K562 (cell line): ENCODE data around the gene E2F1. TPM values are rescaled to one million over a fixed set of nuclear protein-coding genes. Genes with fewer than 3 reads are reported as not detected.

Experiments
- ATAC-seq: fragments of 200-7000 bp; cut with Tn5 transposase; 3 replicates; pipeline ENCODE4 v1.9.1; 2020; ENCODE audit warnings: moderate library complexity
- BruUV-seq: library from RNA; stranded (reverse); fragments of 400-500 nt; replicated peaks from 2 replicates; lab custom pipeline; 2021; lab: Mats Ljungman, UMichigan
- CTCF ChIA-PET: fragments of 300-600 bp; formaldehyde crosslinking; extraction: SDS; loops from one replicate; lab custom pipeline; 2021; ENCODE audit warnings: low intra/inter-chr PET ratio; lab: Yijun Ruan, JAX
- POLR2A ChIA-PET: fragments of 300-600, 350-650 bp; sonication (Branson Sonifier 250); formaldehyde crosslinking; extraction: SDS; loops from one replicate; lab custom pipeline; 2021; ENCODE audit warnings: antibody characterized with exemption, inconsistent platforms; lab: Yijun Ruan, JAX
- DNase-seq, 4 experiments: peaks; one replicate each; pipeline versions ENCODE4 v3.0.0 to v3.0.0-alpha.2; 2011 to 2018; ENCODE audit warnings: low spot score in 3 of 4, mixed read lengths in 3 of 4; ENCODE audit errors: extremely low read depth in 1 of 4
- FAIRE-seq: peaks from 2 replicates; lab custom pipeline; 2011; peaks lifted over from hg19 to GRCh38; lab: Jason Lieb, UNC
- H2AFZ ChIP-seq: 2 replicates; pipeline ENCODE4 v1.6.0; 2011; ENCODE audit warnings: low read depth, low read length, control low read depth, inconsistent platforms
- H3K27ac ChIP-seq: fragments of 200-600 bp; 3 replicates; pipeline ENCODE4 v1.8.0; 2011; ENCODE audit warnings: low read depth, mild to moderate bottlenecking, control low read depth, inconsistent platforms, low read length, moderate library complexity, mixed read lengths; ENCODE audit errors: extremely low read depth
- H3K27me3 ChIP-seq, 2 experiments: fragments of 300-600 bp in 1 of 2; 2 replicates in 1 of 2; 3 replicates in 1 of 2; pipeline versions ENCODE4 v1.6.0 to v1.8.0; 2011; ENCODE audit warnings: inconsistent platforms in 2 of 2, low read length in 2 of 2, mild to moderate bottlenecking in 1 of 2, mixed read lengths in 1 of 2, moderate library complexity in 1 of 2; ENCODE audit not compliant: control insufficient read depth in 2 of 2, insufficient read depth in 2 of 2
- H3K36me3 ChIP-seq: fragments of 300-600 bp; 3 replicates; pipeline ENCODE4 v1.8.0; 2011; ENCODE audit warnings: mild to moderate bottlenecking, low read length, inconsistent platforms; ENCODE audit not compliant: control insufficient read depth, insufficient read depth
- H3K4me1 ChIP-seq, 2 experiments: fragments of 200-600 bp in 1 of 2; replicated peaks in 1 of 2; 2 replicates in 1 of 2; 3 replicates in 1 of 2; pipeline versions ENCODE4 v1.5.1 to v1.8.0; 2011; ENCODE audit warnings: inconsistent platforms in 2 of 2, low read length in 2 of 2, mild to moderate bottlenecking in 1 of 2, mixed read lengths in 1 of 2, moderate library complexity in 1 of 2; ENCODE audit not compliant: control insufficient read depth in 2 of 2, insufficient read depth in 2 of 2
- H3K4me2 ChIP-seq: 2 replicates; pipeline ENCODE4 v1.6.1; 2011; ENCODE audit warnings: low read length, control low read depth, inconsistent platforms, mixed read lengths; ENCODE audit not compliant: insufficient read depth
- H3K4me3 ChIP-seq: fragments of 200-600 bp; sonication (generic), shearing (Covaris generic); 2 replicates; pipeline ENCODE4 v1.5.1; 2016; ENCODE audit warnings: control low read depth, inconsistent platforms
- H3K79me2 ChIP-seq: fragments of 200-600 bp; 3 replicates; pipeline ENCODE4 v1.8.0; 2011; ENCODE audit warnings: low read length, inconsistent platforms; ENCODE audit not compliant: control insufficient read depth, insufficient read depth
- H3K9ac ChIP-seq, 2 experiments: 2 replicates each; pipeline versions ENCODE4 v1.6.0 to v1.6.1; 2011; ENCODE audit warnings: low read depth in 2 of 2, low read length in 2 of 2, control low read depth in 1 of 2, inconsistent platforms in 1 of 2, mild to moderate bottlenecking in 1 of 2, mixed read lengths in 1 of 2; ENCODE audit not compliant: insufficient read depth in 1 of 2
- H3K9me1 ChIP-seq: one replicate; pipeline ENCODE4 v1.6.0; 2011; ENCODE audit warnings: inconsistent platforms, mild to moderate bottlenecking, low read length, moderate library complexity; ENCODE audit not compliant: control insufficient read depth, insufficient read depth
- H3K9me3 ChIP-seq: replicated peaks from 2 replicates; pipeline ENCODE4 v1.5.1; 2011; ENCODE audit warnings: low read depth, low read length, inconsistent platforms; ENCODE audit not compliant: control insufficient read depth, insufficient read depth
- H4K20me1 ChIP-seq: replicated peaks from 2 replicates; pipeline ENCODE4 v1.6.1; 2011; ENCODE audit warnings: low read length, inconsistent platforms, mixed read lengths; ENCODE audit not compliant: control insufficient read depth, insufficient read depth
- ATF7 ChIP-seq: fragments of 450-650 bp; IDR thresholded peaks from 2 replicates; pipeline ENCODE4 v1.7.1; 2014; ENCODE audit warnings: mild to moderate bottlenecking, moderate library complexity
- ESRRA ChIP-seq: fragments of 450-650 bp; IDR thresholded peaks from 2 replicates; pipeline ENCODE4 v1.6.1; 2014; ENCODE audit warnings: low read depth, mild to moderate bottlenecking, moderate library complexity, borderline replicate concordance
- ETV5 ChIP-seq: sonication (generic); formaldehyde crosslinking; IDR thresholded peaks from 2 replicates; pipeline ENCODE4 v1.4.0; 2020; ENCODE audit warnings: low read depth, mild to moderate bottlenecking, missing genetic modification reagents
- GABPB2 ChIP-seq: fragments of 250-450 bp; sonication (Bioruptor Pico); conservative IDR thresholded peaks from 2 replicates; pipeline ENCODE4 v1.5.1; 2021; ENCODE audit warnings: mild to moderate bottlenecking
- GATAD2B ChIP-seq: fragments of 450-650 bp; IDR thresholded peaks from 2 replicates; pipeline ENCODE4 v1.6.1; 2017; ENCODE audit warnings: mild to moderate bottlenecking, borderline replicate concordance
- MTA1 ChIP-seq: fragments of 450-650 bp; IDR thresholded peaks from 2 replicates; pipeline ENCODE4 v1.6.1; 2017; ENCODE audit warnings: borderline replicate concordance
- TEAD1 ChIP-seq, 2 experiments: fragments of 450-650 bp in 1 of 2; sonication (generic) in 1 of 2; formaldehyde crosslinking; IDR thresholded peaks; 2 replicates each; pipeline versions ENCODE4 v1.4.0 to v1.8.0; 2020 to 2022; ENCODE audit warnings: mild to moderate bottlenecking in 2 of 2, missing genetic modification reagents in 1 of 2
- ZNF263 ChIP-seq: sonication (generic); formaldehyde crosslinking; IDR thresholded peaks from 2 replicates; pipeline ENCODE4 v1.8.0; 2022; ENCODE audit warnings: mild to moderate bottlenecking, missing genetic modification reagents, borderline replicate concordance
- WGBS: fragments of 100-300 bp; shearing (Covaris generic); methylation state at CpG from one replicate; pipeline ENCODE4 v1.1.6; 2016; ENCODE audit warnings: low coverage, mixed read lengths; ENCODE audit not compliant: insufficient coverage; ENCODE audit errors: missing lambda C conversion rate; 5-methylcytosine and 5-hydroxymethylcytosine counted together
- in situ Hi-C: fragments of 300-500 bp; cut with MboI; formaldehyde crosslinking; loops from 4 replicates; pipeline ENCODE4 v1.15.0; 2018; ENCODE audit warnings: inconsistent platforms, mixed read lengths
- intact Hi-C: fragments of 100-400 bp; cut with micrococcal nuclease; formaldehyde crosslinking; loops from 2 replicates; pipeline ENCODE4 v1.14.2; 2022
- polyA plus RNA-seq, 8 experiments: library from polyadenylated mRNA; depleted of rRNA in 4 of 8; stranded (reverse) in 5 of 8; unstranded in 3 of 8; fragments of >200 nt; fragmentation: Nextera tagmentation in 2 of 8; fragmentation: Illumina TruSeq in 1 of 8; extraction: Ambion mirVana in 2 of 8; extraction: Trizol in 1 of 8; gene quantifications; 2 replicates each; pipeline versions ENCODE4 v1.2.1 to v1.2.3, GENCODE V29; 2011 to 2014; ENCODE audit warnings: inconsistent platforms in 1 of 8, missing spikeins in 1 of 8
- total RNA-seq, 7 experiments: library from RNA; depleted of rRNA in 6 of 7; stranded (reverse); fragments of >200 nt in 6 of 7; fragmentation: Illumina TruSeq in 2 of 7; extraction: Trizol in 2 of 7; gene quantifications; 2 replicates each; pipeline versions ENCODE4 v1.2.1 to v1.2.3, GENCODE V29; 2011 to 2021; ENCODE audit warnings: low replicate concordance in 1 of 7
- TF ChIP-seq, protein P1 (sequence below), 3 experiments: fragments of 200-800 bp in 1 of 3; fragments of 250-450 bp in 1 of 3; fragments of 450-650 bp in 1 of 3; sonication (Bioruptor Pico) in 1 of 3; sonication (Bioruptor generic) in 1 of 3; formaldehyde crosslinking in 1 of 3; IDR thresholded peaks; 2 replicates each; pipeline versions ENCODE4 v1.6.1 to v1.8.0; 2016 to 2022; ENCODE audit warnings: mild to moderate bottlenecking in 2 of 3, missing genetic modification characterization in 2 of 3, missing compliant biosample characterization in 1 of 3, moderate library complexity in 1 of 3
- TF ChIP-seq, protein P2 (sequence below): sonication (generic); formaldehyde crosslinking; IDR thresholded peaks from 2 replicates; pipeline ENCODE4 v1.8.0; 2022; ENCODE audit warnings: mild to moderate bottlenecking, missing genetic modification reagents, borderline replicate concordance
- TF ChIP-seq, protein P3 (sequence below), 2 experiments: IDR thresholded peaks; 2 replicates each; pipeline ENCODE4 v1.6.1; 2011; ENCODE audit warnings: borderline replicate concordance in 1 of 2, control low read depth in 1 of 2, low read depth in 1 of 2, low read length in 1 of 2, mild to moderate bottlenecking in 1 of 2, mixed read lengths in 1 of 2, moderate library complexity in 1 of 2; ENCODE audit not compliant: insufficient read depth in 1 of 2, insufficient read length in 1 of 2, poor library complexity in 1 of 2, severe bottlenecking in 1 of 2; ENCODE audit errors: extremely low read depth in 1 of 2

Gene E2F1
- total and polyA plus RNA-seq, 9 of the 15 experiments (the other 6 are each of a cell fraction or from before 2014, with no cell fraction given) = 0.14 to 30.6 (median 13.1) TPM

GRCh38 chr20:33685328-33686099 lies 671 bp downstream of the E2F1 start:
- H3K4me3 ChIP-seq = peak overlapping the region; percentile 65
- FAIRE-seq (peak; percentile 19), DNase-seq (peak; percentile 87 to 93 (median 90)), ATAC-seq (peak; percentile 78)
- TSS peak; percentile 64 for BruUV-seq
- 2% methylated on average over 48 of the region's 53 CpGs for WGBS
- H3K27ac ChIP-seq = peak overlapping the region; percentile 76
- H3K36me3 ChIP-seq = peaks cover 13% of the 10 kb centered on the region; the same call in 1 of the 3 replicates
- no peaks in the 10 kb centered on the region for H3K27me3 ChIP-seq
- ChIA-PET POLR2A (interaction anchor here (0.6 to 2.5 kb wide), 10 partner anchors 10 to 196 kb away, joined by 3 to 17 read pairs (median 4); partner anchors contain the start of genes ACTL10, CBFA2T2 and NECAB3), CTCF (interaction anchor here (0.9 kb wide), 1 partner anchor 47 kb away, joined by 4 read pairs; the partner anchor contains the start of gene ZNF341)
- peak overlapping the region; percentile 59; the same call in 1 of the 2 replicates for H2AFZ ChIP-seq
- in situ Hi-C loops = no loop called here
- peak overlapping the region; percentile 75 to 95 for H3K9ac ChIP-seq
- H3K4me2 ChIP-seq = peak overlapping the region; percentile 94
- intact Hi-C loops = loop anchor here (5.0 kb wide), 2 partner anchors 47 to 127 kb away; partner anchors contain the start of genes CHMP4B and ZNF341
- H4K20me1 ChIP-seq = peaks cover 25% of the 10 kb centered on the region; the same call in 1 of the 2 replicates
- H3K4me1 ChIP-seq = peaks cover 40 to 57% of the 10 kb centered on the region in 2 experiments
- H3K79me2 ChIP-seq = peaks cover 35% of the 10 kb centered on the region
- no peaks in the 10 kb centered on the region for H3K9me3 ChIP-seq
- H3K9me1 ChIP-seq = no peaks in the 10 kb centered on the region
- TF ChIP-seq, protein P1, sequence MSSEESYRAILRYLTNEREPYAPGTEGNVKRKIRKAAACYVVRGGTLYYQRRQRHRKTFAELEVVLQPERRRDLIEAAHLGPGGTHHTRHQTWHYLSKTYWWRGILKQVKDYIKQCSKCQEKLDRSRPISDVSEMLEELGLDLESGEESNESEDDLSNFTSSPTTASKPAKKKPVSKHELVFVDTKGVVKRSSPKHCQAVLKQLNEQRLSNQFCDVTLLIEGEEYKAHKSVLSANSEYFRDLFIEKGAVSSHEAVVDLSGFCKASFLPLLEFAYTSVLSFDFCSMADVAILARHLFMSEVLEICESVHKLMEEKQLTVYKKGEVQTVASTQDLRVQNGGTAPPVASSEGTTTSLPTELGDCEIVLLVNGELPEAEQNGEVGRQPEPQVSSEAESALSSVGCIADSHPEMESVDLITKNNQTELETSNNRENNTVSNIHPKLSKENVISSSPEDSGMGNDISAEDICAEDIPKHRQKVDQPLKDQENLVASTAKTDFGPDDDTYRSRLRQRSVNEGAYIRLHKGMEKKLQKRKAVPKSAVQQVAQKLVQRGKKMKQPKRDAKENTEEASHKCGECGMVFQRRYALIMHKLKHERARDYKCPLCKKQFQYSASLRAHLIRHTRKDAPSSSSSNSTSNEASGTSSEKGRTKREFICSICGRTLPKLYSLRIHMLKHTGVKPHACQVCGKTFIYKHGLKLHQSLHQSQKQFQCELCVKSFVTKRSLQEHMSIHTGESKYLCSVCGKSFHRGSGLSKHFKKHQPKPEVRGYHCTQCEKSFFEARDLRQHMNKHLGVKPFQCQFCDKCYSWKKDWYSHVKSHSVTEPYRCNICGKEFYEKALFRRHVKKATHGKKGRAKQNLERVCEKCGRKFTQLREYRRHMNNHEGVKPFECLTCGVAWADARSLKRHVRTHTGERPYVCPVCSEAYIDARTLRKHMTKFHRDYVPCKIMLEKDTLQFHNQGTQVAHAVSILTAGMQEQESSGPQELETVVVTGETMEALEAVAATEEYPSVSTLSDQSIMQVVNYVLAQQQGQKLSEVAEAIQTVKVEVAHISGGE (CRISPR knock-in tag; IDR thresholded peaks at IDR 0.05) = peak in 1 of 3 experiments; percentile 88; a peak in 2 of 6 replicates
- TF ChIP-seq ATF7 = no peak
- 0 out of 2 replicates have a peak, but pooled peaks have one; percentile 30 for TF ChIP-seq ETV5 (CRISPR knock-in tag)
- TF ChIP-seq, protein P2, sequence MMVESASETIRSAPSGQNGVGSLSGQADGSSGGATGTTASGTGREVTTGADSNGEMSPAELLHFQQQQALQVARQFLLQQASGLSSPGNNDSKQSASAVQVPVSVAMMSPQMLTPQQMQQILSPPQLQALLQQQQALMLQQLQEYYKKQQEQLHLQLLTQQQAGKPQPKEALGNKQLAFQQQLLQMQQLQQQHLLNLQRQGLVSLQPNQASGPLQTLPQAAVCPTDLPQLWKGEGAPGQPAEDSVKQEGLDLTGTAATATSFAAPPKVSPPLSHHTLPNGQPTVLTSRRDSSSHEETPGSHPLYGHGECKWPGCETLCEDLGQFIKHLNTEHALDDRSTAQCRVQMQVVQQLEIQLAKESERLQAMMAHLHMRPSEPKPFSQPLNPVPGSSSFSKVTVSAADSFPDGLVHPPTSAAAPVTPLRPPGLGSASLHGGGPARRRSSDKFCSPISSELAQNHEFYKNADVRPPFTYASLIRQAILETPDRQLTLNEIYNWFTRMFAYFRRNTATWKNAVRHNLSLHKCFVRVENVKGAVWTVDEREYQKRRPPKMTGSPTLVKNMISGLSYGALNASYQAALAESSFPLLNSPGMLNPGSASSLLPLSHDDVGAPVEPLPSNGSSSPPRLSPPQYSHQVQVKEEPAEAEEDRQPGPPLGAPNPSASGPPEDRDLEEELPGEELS = 0 out of 2 replicates have a peak, but pooled peaks have one; percentile 46
- peak; percentile 56; the same call in 1 of the 2 replicates for TF ChIP-seq ESRRA
- TF ChIP-seq TEAD1 (CRISPR knock-in tag; IDR thresholded peaks at IDR 0.05) = 0 out of 4 replicates have a peak, but pooled peaks of 1 of the 2 experiments have one; percentile 19
- TF ChIP-seq, protein P3, sequence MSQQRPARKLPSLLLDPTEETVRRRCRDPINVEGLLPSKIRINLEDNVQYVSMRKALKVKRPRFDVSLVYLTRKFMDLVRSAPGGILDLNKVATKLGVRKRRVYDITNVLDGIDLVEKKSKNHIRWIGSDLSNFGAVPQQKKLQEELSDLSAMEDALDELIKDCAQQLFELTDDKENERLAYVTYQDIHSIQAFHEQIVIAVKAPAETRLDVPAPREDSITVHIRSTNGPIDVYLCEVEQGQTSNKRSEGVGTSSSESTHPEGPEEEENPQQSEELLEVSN (IDR thresholded peaks at IDR 0.05; ENCODE audit: borderline replicate concordance in 1 of 2, extremely low read depth in 1 of 2, insufficient read depth in 1 of 2, insufficient read length in 1 of 2, low read depth in 1 of 2, low read length in 1 of 2, poor library complexity in 1 of 2, severe bottlenecking in 1 of 2) = peak in 1 of 2 experiments; percentile 37
- no peak for TF ChIP-seq GABPB2 (CRISPR knock-in tag)
- TF ChIP-seq ZNF263 (CRISPR knock-in tag) = 0 out of 2 replicates have a peak, but pooled peaks have one; percentile 34
- no peak; the same call in 1 of the 2 replicates for TF ChIP-seq GATAD2B
- no peak for TF ChIP-seq MTA1
